NB4 (cell line): ENCODE results near the gene HENMT1.

Experiments used
- DNase-seq: peaks from one replicate; pipeline ENCODE4 v3.0.0; 2010; ENCODE audit warnings: low read depth
- H3K4me3 ChIP-seq: one replicate; pipeline ENCODE4 v1.5.1; 2011; ENCODE audit warnings: mild to moderate bottlenecking, low read depth, low read length, moderate library complexity
- CTCF ChIP-seq: IDR thresholded peaks from one replicate; pipeline ENCODE4 v1.5.1; 2012; ENCODE audit warnings: low read depth, low read length
- MAX ChIP-seq: IDR thresholded peaks from 2 replicates; pipeline ENCODE4 v1.6.1; 2011; ENCODE audit warnings: low read depth, low read length
- MYC ChIP-seq: IDR thresholded peaks from 2 replicates; pipeline ENCODE4 v1.6.1; 2011; ENCODE audit warnings: low read depth, low read length
- POLR2A ChIP-seq: IDR thresholded peaks from 2 replicates; pipeline ENCODE4 v1.6.1; 2011; ENCODE audit warnings: mild to moderate bottlenecking; ENCODE audit not compliant: insufficient read length; ENCODE audit errors: extremely low read depth

HENMT1 gene

GRCh38 chr1:108617724-108618056, 43.2 kb downstream of the HENMT1 start:
- no peak for DNase-seq
- TF ChIP-seq CTCF (no peak), POLR2A (no peak), MYC (no peak), MAX (no peak)
- no peak overlapping the region for H3K4me3 ChIP-seq

GRCh38 chr1:108617008-108617723, 43.7 kb downstream of the HENMT1 start:
- no peak for TF ChIP-seq MAX
- TF ChIP-seq MYC, result no peak
- no peak for TF ChIP-seq CTCF
- no peak for TF ChIP-seq POLR2A
- no peak for DNase-seq
- no peak overlapping the region for H3K4me3 ChIP-seq

GRCh38 chr1:108615544-108615943, 45.3 kb downstream of the HENMT1 start:
- no peak for TF ChIP-seq MYC
- H3K4me3 ChIP-seq, result no peak overlapping the region
- no peak for DNase-seq

GRCh38 chr1:108612496-108612895, 48.4 kb downstream of the HENMT1 start:
- DNase-seq, result no peak
- no peak for TF ChIP-seq MAX
- no peak for TF ChIP-seq POLR2A
- TF ChIP-seq CTCF, result no peak
- TF ChIP-seq MYC, result no peak

GRCh38 chr1:108611984-108612383, 48.9 kb downstream of the HENMT1 start:
- DNase-seq, result no peak

More at GRCh38 chr1:108612496-108612895, 48.4 kb downstream of the HENMT1 start:
- no peak overlapping the region for H3K4me3 ChIP-seq

GRCh38 chr1:108610073-108610472, 50.8 kb downstream of the HENMT1 start:
- no peak overlapping the region for H3K4me3 ChIP-seq
- TF ChIP-seq POLR2A (no peak), MYC (no peak), CTCF (no peak), MAX (no peak)
- DNase-seq, result no peak

More at GRCh38 chr1:108611984-108612383, 48.9 kb downstream of the HENMT1 start:
- no peak overlapping the region for H3K4me3 ChIP-seq
- TF ChIP-seq MYC (no peak), POLR2A (no peak), CTCF (no peak), MAX (no peak)
